GM23338 (cell line): Measurements from ENCODE around the gene BTRC. TPM values are rescaled to one million over a fixed set of nuclear protein-coding genes. Genes with fewer than 3 reads are reported as not detected.

ENCODE experiments used
- ATAC-seq: fragments of 200-7000 bp; cut with Tn5 transposase; 3 replicates; pipeline ENCODE4 v1.9.1; 2020
- DNase-seq: peaks from one replicate; pipeline ENCODE4 v3.0.0-alpha.2; 2015; ENCODE audit warnings: low spot score
- H2AFZ ChIP-seq: fragments of 200-600 bp; sonication (generic); 2 replicates; pipeline ENCODE4 v1.8.0; 2016; ENCODE audit warnings: antibody characterized with exemption, mild to moderate bottlenecking, moderate library complexity
- H3F3A ChIP-seq: fragments of 200-600 bp; sonication (generic); replicated peaks from 2 replicates; pipeline ENCODE4 v1.8.0; 2017; ENCODE audit warnings: antibody characterized with exemption, mixed run types, low read depth
- H3K27ac ChIP-seq: fragments of 200-600 bp; sonication (generic); 2 replicates; pipeline ENCODE4 v1.6.1; 2016; ENCODE audit warnings: low read depth
- H3K27me3 ChIP-seq: fragments of 200-600 bp; sonication (generic); 2 replicates; pipeline ENCODE4 v1.8.0; 2016; ENCODE audit warnings: mild to moderate bottlenecking, mixed run types, moderate library complexity; ENCODE audit not compliant: insufficient read depth
- H3K36me3 ChIP-seq: fragments of 200-600 bp; sonication (generic); 2 replicates; pipeline ENCODE4 v1.8.0; 2016; ENCODE audit warnings: mild to moderate bottlenecking; ENCODE audit not compliant: insufficient read depth
- H3K4me1 ChIP-seq: fragments of 200-600 bp; sonication (generic); 2 replicates; pipeline ENCODE4 v1.8.0; 2016; ENCODE audit warnings: mild to moderate bottlenecking, moderate library complexity; ENCODE audit not compliant: insufficient read depth
- H3K4me2 ChIP-seq: fragments of 200-600 bp; sonication (generic); 2 replicates; pipeline ENCODE4 v1.7.1; 2017; ENCODE audit warnings: mixed run types
- H3K4me3 ChIP-seq: fragments of 200-600 bp; sonication (generic); 2 replicates; pipeline ENCODE4 v1.6.1; 2016; ENCODE audit warnings: mixed run types
- H3K79me2 ChIP-seq: fragments of 200-600 bp; sonication (generic); replicated peaks from 2 replicates; pipeline ENCODE4 v1.8.0; 2017; ENCODE audit warnings: mild to moderate bottlenecking; ENCODE audit not compliant: insufficient read depth
- H3K9me2 ChIP-seq: fragments of 200-600 bp; sonication (generic); 2 replicates; pipeline ENCODE4 v1.8.0; 2017; ENCODE audit not compliant: insufficient read depth
- H4K20me1 ChIP-seq: fragments of 200-600 bp; sonication (generic); replicated peaks from 2 replicates; pipeline ENCODE4 v1.8.0; 2017; ENCODE audit warnings: mild to moderate bottlenecking; ENCODE audit not compliant: insufficient read depth
- H3K27ac Mint-ChIP-seq: 2 replicates; pipeline ENCODE4 v1.8.0; 2020; ENCODE audit warnings: inconsistent platforms, mild to moderate bottlenecking, moderate library complexity, mixed read lengths
- H3K27me3 Mint-ChIP-seq: 3 replicates; pipeline ENCODE4 v1.8.0; 2022; ENCODE audit warnings: low read depth, mild to moderate bottlenecking, moderate library complexity, mixed read lengths, inconsistent platforms; ENCODE audit not compliant: insufficient read depth, poor library complexity
- H3K36me3 Mint-ChIP-seq: 3 replicates; pipeline ENCODE4 v1.8.0; 2021; ENCODE audit warnings: low read depth, mild to moderate bottlenecking, inconsistent platforms, moderate library complexity, mixed read lengths
- H3K4me1 Mint-ChIP-seq: 3 replicates; pipeline ENCODE4 v1.8.0; 2020; ENCODE audit warnings: mild to moderate bottlenecking, inconsistent platforms, mixed read lengths
- H3K4me3 Mint-ChIP-seq: 3 replicates; pipeline ENCODE4 v1.8.0; 2021; ENCODE audit warnings: moderate library complexity, mild to moderate bottlenecking, inconsistent platforms, mixed read lengths
- H3K9me3 Mint-ChIP-seq: 3 replicates; pipeline ENCODE4 v1.8.0; 2020; ENCODE audit warnings: moderate library complexity, mild to moderate bottlenecking, inconsistent platforms, mixed read lengths
- CREB1 ChIP-seq: fragments of 250-450 bp; sonication (Bioruptor Pico); IDR thresholded peaks from 2 replicates; pipeline ENCODE4 v1.5.0; 2020; ENCODE audit warnings: low read depth, mild to moderate bottlenecking, moderate library complexity
- JUNB ChIP-seq: IDR thresholded peaks from one replicate; pipeline ENCODE4 v1.6.1; 2016; ENCODE audit warnings: antibody characterized with exemption; ENCODE audit not compliant: unreplicated experiment
- NANOG ChIP-seq: IDR thresholded peaks from 2 replicates; pipeline ENCODE4 v1.6.1; 2016; ENCODE audit warnings: antibody characterized with exemption, borderline replicate concordance
- POLR2AphosphoS5 ChIP-seq: IDR thresholded peaks from 2 replicates; pipeline ENCODE4 v1.6.1; 2016; ENCODE audit warnings: antibody characterized with exemption, low read depth
- REST ChIP-seq: IDR thresholded peaks from one replicate; pipeline ENCODE4 v1.6.1; 2018; ENCODE audit warnings: antibody characterized with exemption; ENCODE audit not compliant: unreplicated experiment
- STAT1 ChIP-seq: IDR thresholded peaks from one replicate; pipeline ENCODE4 v1.6.1; 2016; ENCODE audit warnings: antibody characterized with exemption; ENCODE audit not compliant: unreplicated experiment
- ZNF114 ChIP-seq: fragments of 250-450 bp; sonication (Bioruptor Pico); IDR thresholded peaks from 2 replicates; pipeline ENCODE4 v1.5.0; 2020; ENCODE audit warnings: mild to moderate bottlenecking, moderate library complexity
- polyA plus RNA-seq: library from polyadenylated mRNA; unstranded; fragments of >200 nt; fragmentation: Nextera tagmentation; extraction: Ambion mirVana; gene quantifications from 2 replicates; pipeline ENCODE4 v1.2.1, GENCODE V29; 2016
- total RNA-seq: library from RNA; depleted of rRNA; stranded (reverse); fragments of >200 nt; shearing (Covaris generic); gene quantifications from 2 replicates; pipeline ENCODE4 v1.2.3, GENCODE V29; 2014
- TF ChIP-seq, protein P1 (sequence below), 2 experiments: fragments of 200-600 bp in 1 of 2; sonication (generic) in 1 of 2; conservative IDR thresholded peaks; 2 replicates each; pipeline versions ENCODE4 v1.5.1 to v1.6.1; 2016 to 2017; ENCODE audit warnings: antibody characterized with exemption in 2 of 2, low read depth in 2 of 2, mild to moderate bottlenecking in 2 of 2, moderate library complexity in 1 of 2

Gene BTRC
- total and polyA plus RNA-seq, 2 experiments from 2014 or later = 10.0 to 17.5 TPM

DNA sequence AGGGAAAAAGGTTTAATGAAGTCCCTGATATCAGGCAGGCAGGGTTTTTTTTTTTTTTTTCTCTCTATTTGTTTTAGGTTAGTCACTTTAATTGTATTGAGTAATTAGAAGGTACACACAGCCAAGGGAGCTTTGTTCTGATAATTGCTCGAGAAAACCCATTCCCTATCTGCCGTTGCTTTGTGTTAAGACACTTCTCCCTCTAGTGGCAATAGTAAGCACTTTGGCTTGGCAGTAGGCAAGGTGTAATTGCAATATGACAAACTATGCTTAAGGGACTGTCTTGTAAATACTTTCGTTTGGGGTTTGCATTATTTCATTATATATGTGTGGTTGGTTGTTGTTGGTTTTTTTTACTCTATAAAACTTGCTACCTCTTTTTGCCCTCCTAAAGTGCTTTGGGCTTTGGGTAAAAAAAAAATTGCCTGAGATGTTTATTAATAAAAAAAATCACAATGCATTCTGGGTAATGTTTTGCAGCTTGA is 113.4 kb downstream of the BTRC start:
- H2AFZ ChIP-seq = no peak overlapping the region
- H3K4me3 ChIP-seq = no peak overlapping the region
- Mint-ChIP-seq H3K27me3 (no peaks in the 10 kb centered on the region), H3K36me3 (no peaks in the 10 kb centered on the region), H3K9me3 (no peaks in the 10 kb centered on the region), H3K4me3 (no peak overlapping the region), H3K27ac (no peak overlapping the region), H3K4me1 (peaks cover 31% of the 10 kb centered on the region)
- H3F3A ChIP-seq = no peaks in the 10 kb centered on the region
- H3K79me2 ChIP-seq = no peaks in the 10 kb centered on the region
- H3K36me3 ChIP-seq = no peaks in the 10 kb centered on the region
- TF ChIP-seq, protein P1, sequence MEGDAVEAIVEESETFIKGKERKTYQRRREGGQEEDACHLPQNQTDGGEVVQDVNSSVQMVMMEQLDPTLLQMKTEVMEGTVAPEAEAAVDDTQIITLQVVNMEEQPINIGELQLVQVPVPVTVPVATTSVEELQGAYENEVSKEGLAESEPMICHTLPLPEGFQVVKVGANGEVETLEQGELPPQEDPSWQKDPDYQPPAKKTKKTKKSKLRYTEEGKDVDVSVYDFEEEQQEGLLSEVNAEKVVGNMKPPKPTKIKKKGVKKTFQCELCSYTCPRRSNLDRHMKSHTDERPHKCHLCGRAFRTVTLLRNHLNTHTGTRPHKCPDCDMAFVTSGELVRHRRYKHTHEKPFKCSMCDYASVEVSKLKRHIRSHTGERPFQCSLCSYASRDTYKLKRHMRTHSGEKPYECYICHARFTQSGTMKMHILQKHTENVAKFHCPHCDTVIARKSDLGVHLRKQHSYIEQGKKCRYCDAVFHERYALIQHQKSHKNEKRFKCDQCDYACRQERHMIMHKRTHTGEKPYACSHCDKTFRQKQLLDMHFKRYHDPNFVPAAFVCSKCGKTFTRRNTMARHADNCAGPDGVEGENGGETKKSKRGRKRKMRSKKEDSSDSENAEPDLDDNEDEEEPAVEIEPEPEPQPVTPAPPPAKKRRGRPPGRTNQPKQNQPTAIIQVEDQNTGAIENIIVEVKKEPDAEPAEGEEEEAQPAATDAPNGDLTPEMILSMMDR (conservative IDR thresholded peaks at IDR 0.05; ENCODE audit: low read depth in 2 of 2) = peak; percentile 88 to 95
- TF ChIP-seq ZNF114 = no peak
- H3K4me2 ChIP-seq = no peak overlapping the region
- no peaks in the 10 kb centered on the region for H3K9me2 ChIP-seq
- peaks cover 24% of the 10 kb centered on the region for H3K4me1 ChIP-seq
- ATAC-seq (peak; percentile 94), DNase-seq (peak; percentile 87)
- no peaks in the 10 kb centered on the region for H4K20me1 ChIP-seq
- no peaks in the 10 kb centered on the region for H3K27me3 ChIP-seq
- no peak overlapping the region for H3K27ac ChIP-seq

DNA sequence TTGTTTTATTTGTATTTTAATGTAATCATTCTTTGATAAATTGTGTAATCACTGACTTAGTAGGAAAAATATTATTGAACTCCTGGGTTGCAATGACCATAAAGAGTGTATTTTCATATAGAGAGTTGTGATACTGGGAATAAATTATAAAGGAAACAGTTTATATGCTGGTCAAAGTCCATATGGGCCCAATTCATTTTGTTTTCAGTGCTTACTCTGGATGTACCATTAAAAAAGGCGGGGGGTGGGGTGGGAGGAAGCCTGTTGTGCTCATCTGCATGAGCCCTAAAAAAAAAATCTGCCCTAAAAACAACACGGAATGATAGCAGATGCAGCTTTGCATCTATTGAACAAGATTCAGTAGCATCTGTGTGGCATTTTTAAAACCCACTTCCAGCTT is 114.2 kb downstream of the BTRC start:
- Mint-ChIP-seq H3K4me1 (peaks cover 31% of the 10 kb centered on the region), H3K27ac (no peak overlapping the region), H3K27me3 (peaks cover 1% of the 10 kb centered on the region), H3K4me3 (no peak overlapping the region), H3K36me3 (no peaks in the 10 kb centered on the region), H3K9me3 (no peaks in the 10 kb centered on the region)
- Histone ChIP-seq H3F3A (no peaks in the 10 kb centered on the region), H3K36me3 (no peaks in the 10 kb centered on the region), H3K27ac (no peak overlapping the region), H3K27me3 (no peaks in the 10 kb centered on the region), H3K4me1 (peaks cover 24% of the 10 kb centered on the region), H3K4me2 (no peak overlapping the region), H4K20me1 (no peaks in the 10 kb centered on the region), H2AFZ (no peak overlapping the region), H3K9me2 (no peaks in the 10 kb centered on the region), H3K4me3 (no peak overlapping the region), H3K79me2 (no peaks in the 10 kb centered on the region)
- ATAC-seq (no peak), DNase-seq (no peak)
- TF ChIP-seq CREB1 (CRISPR knock-in tag) (no peak), NANOG (no peak), ZNF114 (no peak), JUNB (no peak), POLR2AphosphoS5 (no peak), REST (no peak), STAT1 (no peak)
- TF ChIP-seq, protein P1 (conservative IDR thresholded peaks at IDR 0.05; ENCODE audit: low read depth in 2 of 2) = no peak
